HT-29 (cell line): ENCODE results near the gene DOK5. TPM values are rescaled to one million over a fixed set of nuclear protein-coding genes. Genes with fewer than 3 reads are reported as not detected.
A peak's percentile ranks its signal among the peaks of the same experiment; 100 is the strongest.
"Not testable (repeated sequence)": the region's sequence is repeated elsewhere in the genome, so short reads cannot be mapped to it uniquely, and the experiment has no call there.

ENCODE experiments used
- DNase-seq: peaks from one replicate; pipeline ENCODE4 v3.0.0-alpha.2; 2015; ENCODE audit warnings: low spot score
- total RNA-seq: library from RNA; depleted of rRNA; stranded (reverse); fragments of >200 nt; shearing (Covaris generic); gene quantifications from 2 replicates; pipeline ENCODE4 v1.2.3, GENCODE V29; 2014

DOK5 gene
- total RNA-seq, 1 experiment from 2014 or later: not detected

DNA sequence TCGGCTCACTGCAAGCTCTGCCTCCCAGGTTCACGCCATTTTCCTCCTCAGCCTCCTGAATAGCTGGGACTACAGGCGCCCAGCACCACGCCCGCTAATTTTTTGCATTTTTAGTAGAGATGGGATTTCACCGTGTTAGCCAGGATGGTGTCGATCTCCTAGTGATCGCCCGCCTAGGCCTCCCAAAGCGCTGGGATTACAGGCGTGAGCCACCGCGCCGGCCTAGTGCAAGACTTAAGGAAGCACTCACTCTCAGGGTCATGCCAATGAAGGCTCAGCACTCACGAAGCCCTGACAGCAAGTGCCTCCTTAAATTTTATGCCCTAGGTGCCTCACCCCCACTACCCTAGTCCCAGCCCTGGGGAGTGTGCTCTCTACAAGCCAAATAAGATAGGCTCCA is 4.7 kb upstream of the DOK5 start:
- DNase-seq: no peak

GRCh38 chr20:54472607-54473006 is 2.8 kb upstream of the DOK5 start:
- no peak for DNase-seq

DNA sequence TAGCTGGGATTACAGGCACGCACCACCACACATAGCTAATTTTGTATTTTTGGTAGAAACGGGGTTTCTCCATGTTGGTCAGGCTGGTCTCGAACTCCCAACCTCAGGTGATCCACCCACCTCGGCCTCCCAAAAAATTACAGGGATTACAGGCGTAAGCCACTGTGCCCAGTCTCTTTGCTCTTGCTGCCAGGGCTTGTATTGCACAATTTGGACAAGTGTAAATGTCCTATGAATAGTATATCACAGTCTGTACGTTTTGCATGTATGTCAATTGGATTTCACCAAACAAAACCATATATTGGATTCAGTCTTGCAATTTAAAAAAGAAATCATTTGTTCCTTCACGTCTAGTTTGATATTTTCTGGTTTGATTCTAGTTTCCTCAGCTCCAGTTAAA is 2.1 kb upstream of the DOK5 start:
- no peak for DNase-seq

DNA sequence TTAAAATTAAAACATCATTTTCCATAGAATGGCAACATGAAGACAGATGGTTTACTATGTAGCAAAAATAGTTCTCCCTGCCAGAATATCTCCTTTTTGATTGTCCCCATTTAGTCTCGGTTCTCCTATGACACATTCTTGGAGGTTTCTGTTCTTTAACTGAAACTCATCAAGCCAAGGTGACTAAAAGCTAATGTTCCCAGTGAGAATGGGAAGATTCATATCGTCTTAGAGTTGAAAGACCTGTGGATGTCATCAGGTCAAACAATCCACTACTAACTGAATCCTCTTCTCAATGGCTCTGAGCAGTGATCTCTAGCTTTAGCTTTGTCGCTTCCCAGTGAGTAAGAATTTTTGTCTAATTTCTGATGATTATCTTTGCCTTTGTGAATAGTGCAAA is 1.3 kb upstream of the DOK5 start:
- no peak for DNase-seq

GRCh38 chr20:54474866-54475265 is 527 bp upstream of the DOK5 start:
- DNase-seq: no peak

DNA sequence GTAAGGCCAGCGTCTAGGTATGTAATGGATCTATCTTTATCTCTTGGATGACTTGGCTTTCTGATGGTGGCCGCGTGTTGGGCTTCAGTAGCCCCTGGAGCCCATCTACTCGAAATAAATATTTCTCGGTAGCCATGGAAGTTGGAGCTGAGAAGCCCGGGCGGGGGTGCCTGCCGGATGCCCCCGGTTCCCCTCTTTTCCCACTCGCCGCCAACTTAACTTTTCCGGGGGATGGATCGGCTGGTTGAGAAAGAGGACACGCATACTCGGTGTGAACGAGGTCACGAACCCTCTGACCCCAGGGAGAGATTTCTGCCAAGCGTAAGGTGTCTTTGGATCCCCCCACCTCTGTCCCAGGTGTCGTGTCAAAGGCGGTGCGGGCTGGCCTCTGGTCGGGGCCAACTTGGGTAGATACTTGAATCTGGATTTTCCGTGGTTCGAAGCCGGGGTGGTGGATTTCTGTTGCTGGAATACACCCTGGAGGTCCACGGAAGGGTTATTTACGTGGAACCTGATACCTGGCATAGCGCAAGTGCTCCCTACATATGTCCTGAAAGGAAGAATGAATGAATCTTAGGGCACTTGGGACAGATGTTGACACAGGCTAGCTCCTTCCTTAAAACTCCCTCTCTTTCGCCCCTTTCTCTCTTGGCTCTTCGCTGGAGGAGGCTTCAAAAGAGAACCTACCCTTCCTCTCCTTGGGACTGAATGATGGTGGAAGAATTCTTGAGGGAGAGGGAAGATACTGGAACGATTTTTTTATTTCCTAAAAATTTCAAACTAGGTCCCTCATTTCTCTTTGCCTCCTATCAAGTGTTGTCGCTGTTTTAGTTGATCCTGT is 996 bp downstream of the DOK5 start:
- no peak for DNase-seq

DNA sequence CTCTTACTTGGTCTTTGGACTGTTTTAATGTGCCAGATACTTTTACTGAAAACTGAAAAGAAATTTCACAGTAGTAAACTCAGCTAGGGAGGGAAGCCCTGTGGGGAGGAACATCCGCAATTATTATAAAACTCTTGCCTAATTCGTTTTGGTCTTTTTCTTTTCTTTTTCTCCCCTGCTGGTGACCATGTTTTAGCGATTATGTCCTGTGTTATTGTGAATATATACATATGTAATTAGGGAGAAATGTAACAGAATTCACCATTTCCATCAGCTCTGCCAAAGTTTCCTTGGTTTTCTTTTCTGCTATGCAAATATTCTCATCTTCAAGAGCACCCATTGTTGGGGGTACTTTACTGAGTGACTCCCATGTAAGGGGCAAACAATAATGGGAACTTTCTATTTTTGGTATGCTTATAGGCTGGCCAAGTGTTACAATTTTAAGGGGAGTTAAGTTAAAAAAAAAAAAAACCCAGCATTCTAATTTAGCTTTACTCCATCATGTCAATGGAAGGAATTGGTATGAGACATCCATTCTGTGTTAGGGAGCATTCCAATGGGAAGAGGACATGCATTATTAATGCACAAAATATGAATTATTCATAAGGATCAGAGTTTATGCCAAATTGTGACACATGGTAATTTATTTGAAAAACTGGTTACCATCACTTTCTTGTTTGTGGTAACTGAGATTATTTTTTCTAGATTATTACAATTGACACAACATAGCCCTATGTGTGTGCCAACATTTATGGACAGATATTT is 2.0 kb downstream of the DOK5 start:
- no peak for DNase-seq

- DNase-seq: peak; percentile 55
Measured at GRCh38 chr20:54479138-54479906, 3.9 kb downstream of the DOK5 start.

DNA sequence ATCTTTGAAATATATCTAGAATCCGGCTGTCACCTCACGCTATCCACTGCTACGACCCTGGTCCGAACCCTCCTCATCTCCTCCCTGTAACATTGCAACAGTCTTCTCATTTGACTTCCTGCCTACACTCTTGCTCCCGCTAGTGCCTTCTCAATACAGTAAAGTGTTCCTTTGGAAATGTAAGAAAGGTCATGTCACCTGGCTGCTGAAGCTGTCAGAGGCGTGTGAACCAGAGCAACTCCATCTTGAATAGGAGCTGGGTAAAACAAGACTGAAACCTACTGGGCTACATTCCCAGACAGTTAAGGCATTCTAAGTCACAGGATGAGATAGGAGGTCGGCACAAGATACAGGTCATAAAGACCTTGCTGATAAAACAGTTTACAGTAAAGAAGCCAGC is 4.5 kb downstream of the DOK5 start:
- DNase-seq: not testable (repeated sequence)

DNA sequence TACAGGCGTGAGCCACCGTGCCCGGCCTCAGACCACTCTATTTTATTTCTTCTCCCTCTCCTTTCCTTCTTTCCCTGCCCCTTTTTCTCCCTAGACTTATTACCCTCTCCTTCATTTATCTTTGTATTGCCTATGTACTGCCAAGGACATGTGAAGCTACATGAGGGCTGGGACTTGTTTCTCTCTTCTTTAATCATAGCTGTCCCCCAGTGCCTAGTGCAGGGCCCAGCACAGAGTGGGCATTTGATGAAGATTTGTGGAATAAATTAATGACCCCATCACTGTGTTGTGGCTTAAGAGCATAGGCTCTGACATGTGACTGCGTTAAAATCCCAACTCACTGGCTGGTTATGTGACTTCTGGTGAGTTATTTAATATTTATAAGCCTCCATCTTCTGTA is 6.0 kb downstream of the DOK5 start:
- no peak for DNase-seq

GRCh38 chr20:54485631-54486030 is 10.2 kb downstream of the DOK5 start:
- DNase-seq: no peak

GRCh38 chr20:54486585-54486984 is 11.2 kb downstream of the DOK5 start:
- DNase-seq: peak; percentile 25

DNA sequence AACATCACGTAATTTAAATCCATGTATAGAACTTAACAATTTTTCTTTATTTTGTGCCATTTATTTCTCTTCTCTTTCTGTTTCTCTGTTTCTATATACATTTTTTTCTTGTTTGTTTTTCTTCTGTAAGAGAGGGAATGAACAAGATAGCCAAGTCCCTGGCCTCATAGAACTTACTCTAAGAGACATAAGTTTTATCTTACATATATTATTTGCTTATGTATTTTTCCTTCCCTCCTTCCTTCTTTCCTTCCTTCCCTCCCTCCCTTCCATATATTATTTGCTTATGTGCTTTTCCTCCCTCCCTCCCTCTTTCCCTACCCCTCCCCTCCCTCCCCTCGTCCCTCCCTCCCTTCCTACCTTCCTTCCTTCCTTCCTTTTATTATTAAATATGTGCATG is 13.0 kb downstream of the DOK5 start:
- no peak for DNase-seq

DNA sequence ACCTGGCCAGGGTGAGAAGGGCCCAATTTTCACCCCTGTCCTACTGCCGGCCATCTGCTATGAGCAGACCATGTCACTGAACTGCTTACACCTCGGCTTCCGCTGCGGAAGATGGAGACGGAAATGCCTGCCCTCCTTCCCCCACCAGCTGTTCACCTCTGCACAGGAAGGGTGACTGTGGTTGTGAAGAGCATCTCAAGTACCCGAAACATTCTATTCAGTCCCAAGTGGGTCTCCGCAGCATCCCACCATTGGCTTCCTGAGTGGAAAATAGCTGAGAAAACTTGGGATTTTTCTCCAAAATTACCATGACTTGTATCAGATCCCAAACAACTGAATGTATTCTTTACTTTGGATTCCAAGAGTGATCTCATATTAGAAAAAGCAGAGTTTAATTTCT is 16.1 kb downstream of the DOK5 start:
- no peak for DNase-seq

- no peak for DNase-seq
Measured at GRCh38 chr20:54494303-54495006, 19.1 kb downstream of the DOK5 start.

DNA sequence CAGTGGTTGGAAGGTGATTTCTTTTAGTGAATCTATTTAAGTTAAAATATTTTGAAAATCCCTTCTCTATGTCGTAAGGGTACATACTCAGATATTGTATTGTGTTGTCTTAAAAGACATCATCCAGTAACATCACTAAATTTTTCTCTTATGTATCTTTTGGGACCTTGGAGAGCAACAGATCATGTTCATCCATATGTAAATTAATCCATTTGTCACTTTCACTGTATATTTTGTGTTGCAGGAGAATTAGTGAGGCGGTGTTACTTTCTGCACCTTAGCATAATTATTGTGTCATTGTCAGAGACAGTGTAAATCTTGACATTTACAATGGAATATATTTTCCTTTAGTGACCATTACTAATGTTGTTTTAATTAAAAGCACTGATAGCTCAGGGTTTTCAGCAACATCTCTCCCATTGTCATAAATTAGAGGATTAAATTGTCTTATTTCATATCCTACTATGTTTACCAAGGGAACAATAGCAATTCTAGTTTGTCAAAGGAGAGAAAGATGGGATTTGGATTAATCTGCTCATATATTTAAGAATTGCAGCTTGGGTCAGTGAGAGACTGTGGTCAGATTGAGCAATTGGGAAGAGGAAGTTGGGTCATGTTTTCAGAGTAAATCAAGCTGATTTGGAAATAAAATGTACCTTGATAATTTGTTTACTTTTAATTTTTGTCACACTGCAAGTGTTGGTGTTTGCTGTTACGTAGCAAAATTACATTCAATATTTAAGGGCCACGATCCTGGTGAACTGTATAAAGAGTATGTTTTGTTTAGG is 22.7 kb downstream of the DOK5 start:
- no peak for DNase-seq

- DNase-seq: no peak
Measured at GRCh38 chr20:54499111-54499510, 23.7 kb downstream of the DOK5 start.

GRCh38 chr20:54502179-54502578 is 26.8 kb downstream of the DOK5 start:
- DNase-seq: no peak

GRCh38 chr20:54506643-54507042 is 31.2 kb downstream of the DOK5 start:
- DNase-seq: no peak

DNA sequence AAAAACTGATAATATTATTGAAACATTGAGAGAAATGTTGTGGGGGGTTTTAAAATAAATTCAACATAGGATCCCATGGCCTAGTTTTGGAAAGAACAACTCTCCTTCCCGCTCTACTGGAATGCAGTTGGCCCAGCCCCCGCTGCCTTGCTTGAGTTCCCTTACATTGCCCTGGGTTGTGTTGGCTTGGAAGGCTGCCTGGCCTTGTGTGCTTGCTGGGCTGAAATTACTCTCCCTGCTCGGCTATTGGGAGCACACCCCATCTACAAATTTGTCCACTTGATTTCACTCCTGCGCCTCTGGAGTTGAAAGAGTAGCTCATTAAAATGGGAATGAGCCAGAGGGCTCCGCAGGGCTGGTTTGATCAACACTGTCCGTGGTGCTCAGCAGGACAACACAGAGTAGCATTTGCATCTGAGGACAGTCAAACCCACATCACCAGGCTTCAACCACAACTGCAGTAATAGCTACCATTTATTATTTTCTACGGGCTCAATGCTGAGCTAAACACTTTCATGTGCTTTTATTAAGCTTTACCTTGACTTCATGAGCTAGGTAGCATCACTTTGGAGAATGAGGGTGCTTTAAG is 35.2 kb downstream of the DOK5 start:
- no peak for DNase-seq
